Stimulated activated CD4-positive, alpha-beta T cell treated with anti-CD3 and anti-CD28 coated beads, Interleukin-4, amount 100 ng/mL, for 48 hours (primary cell): ENCODE results near the gene DPEP2.
"Not testable (repeated sequence)": the region's sequence is repeated elsewhere in the genome, so short reads cannot be mapped to it uniquely, and the experiment has no call there.

Experiments used
- DNase-seq, 2 donors: peaks; one replicate each; pipeline ENCODE4 v3.0.0-alpha.2; 2020; ENCODE audit warnings: low read depth in 2 of 2

DPEP2 gene

DNA sequence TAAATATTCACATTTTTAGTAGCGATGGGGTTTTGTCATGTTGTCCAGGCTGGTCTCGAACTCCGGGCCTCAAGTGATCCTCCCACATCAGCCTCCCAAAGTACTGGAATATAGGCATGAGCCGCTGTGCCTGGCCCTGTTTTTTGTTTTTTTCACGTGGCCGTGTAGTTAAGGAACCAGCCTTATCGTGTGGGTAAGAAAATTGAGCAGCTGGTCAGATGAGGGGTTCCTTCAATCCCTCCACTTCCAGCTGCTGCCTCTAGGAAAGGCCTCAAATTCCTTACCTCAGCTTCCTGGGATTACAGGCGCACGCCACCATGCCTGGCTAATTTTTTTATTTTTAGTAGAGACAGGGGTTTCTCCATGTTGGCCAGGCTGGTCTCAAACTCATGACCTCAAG is 5.9 kb upstream of the DPEP2 start:
- DNase-seq: no peak

DNA sequence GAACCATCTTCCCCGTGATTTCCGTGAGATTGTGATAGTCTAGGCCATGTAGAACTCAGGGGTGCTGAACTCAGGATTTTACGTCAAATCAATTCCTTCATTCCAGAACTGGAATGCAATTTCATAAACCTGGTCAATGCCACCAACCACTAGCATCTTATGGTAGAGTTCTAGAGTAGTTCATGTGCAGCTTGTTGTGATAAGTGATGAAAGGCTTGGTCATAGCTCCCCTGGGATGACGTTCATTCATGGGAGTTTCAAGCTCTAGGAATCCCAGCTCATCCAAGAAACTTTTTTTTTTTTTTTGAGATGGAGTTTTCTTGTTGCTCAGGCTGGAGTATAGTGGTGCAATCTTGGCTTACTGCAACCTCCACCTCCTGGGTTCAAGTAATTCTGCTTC is 3.7 kb upstream of the DPEP2 start:
- DNase-seq: no peak

DNA sequence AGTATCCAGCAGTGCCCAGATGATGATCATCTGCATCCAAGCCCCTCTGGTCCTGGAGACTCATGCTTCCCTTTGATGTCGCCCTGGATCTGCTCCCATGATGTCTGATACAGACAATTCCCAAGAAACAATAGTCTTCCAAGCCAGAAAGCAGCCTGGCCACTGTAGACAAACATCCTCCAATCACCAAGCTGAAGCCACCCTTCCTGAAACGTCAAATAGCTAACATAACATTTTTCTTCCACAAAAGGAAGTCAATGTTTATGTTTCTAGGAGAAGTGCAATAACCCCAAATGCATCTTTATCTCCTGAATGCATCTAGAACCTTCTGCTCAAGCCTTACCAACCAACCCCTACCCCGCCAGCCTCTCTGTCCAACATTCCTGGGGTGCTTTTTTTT is 1.2 kb upstream of the DPEP2 start:
- DNase-seq: no peak

DNA sequence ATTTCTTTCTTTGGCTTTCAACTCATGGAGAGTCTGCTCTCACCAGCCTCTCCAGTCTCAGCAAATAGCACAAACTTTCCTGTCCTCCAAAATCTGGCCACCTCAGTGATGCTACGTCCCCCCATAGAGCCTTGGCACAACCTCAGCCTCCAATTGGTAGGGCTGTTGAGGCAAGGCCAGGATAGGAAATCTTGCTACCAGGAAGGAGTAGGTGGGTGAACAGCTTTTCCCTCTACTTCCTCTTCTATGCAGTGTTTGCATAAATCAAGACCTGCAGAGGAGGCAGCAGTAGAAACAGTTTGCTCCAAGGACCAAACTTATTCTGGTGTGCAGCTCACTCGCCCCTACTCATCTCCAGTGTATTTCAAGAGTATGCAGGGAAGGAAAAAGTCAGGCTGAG is 701 bp upstream of the DPEP2 start:
- DNase-seq: no peak

DNA sequence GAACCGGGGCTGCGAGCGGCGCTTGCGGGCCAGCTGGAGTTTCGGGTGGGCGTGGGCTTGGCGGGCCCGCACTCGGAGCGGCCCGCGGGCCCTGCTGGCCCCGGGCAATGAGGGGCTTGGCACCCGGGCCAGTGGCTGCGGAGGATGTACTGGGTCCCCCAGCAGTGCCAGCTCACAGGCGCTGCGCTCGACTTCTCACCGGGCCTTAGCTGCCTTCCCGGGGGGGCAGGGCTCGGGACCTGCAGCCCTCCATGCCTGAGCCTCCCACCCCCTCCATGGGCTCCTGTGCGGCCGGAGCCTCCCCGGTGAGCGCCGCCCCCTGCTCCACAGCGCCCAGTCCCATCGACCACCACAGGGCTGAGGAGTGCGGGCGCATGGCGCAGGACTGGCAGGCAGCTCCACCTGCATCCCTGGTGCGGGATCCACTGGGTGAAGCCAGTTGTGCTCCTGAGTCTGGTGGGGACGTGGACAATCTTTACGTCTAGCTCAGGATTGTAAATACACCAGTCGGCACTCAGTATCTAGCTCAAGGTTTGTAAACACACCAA is 979 bp downstream of the DPEP2 start:
- DNase-seq: not testable (repeated sequence)

DNA sequence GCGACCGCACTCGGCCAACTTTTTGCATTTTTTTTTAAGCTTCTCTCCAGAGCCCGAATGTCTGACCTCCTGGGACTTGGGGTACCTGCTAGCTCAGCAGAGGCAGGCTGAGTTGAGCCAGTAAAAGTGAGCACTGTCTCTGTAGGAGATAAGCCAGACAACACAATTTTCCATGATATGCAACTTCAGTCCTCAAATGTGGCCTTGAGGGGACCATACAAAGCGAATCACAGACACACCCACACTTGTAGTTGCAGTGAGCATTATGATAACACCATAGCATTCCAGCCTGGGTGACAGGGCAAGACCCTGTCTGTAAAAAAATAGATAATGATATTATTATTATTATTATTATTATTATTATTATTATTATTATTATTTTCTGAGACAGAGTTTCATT is 2.6 kb downstream of the DPEP2 start:
- no peak for DNase-seq

DNA sequence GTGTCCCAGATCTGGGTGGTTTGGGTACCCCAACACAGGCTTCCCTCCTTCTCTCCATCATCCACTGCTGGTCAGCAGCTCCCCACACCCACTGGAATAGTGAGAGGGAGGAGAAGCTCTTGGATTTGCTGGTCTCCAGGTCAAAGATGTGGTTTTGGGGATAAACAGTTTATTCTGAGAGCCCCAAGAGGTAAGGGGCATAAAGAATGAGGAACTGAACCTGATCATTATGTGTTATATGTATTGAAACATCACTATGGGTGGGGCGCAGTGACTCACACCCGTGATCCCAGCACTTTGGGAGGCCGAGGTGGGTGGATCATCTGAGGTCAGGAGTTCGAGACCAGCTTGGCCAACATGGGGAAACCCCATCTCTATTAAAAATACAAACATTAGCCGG is 3.9 kb downstream of the DPEP2 start:
- no peak for DNase-seq

DNA sequence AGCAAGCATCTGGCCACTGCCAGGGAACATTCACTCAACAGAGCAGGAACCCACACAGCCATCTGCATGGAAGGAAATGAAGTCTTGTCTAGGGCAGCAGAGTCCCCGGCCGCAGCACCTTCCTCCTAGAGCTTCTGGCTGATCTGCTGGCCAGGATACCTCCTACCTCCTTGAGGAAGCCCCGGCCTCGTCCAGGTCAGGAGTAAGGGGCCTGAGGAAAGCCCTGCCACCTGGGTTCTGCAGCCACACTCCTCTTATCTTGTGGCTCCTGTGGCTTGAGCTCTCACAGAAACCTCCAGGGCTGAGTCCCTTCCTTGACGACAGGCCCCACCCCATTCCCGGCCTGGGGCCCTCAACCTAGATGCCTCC is 5.3 kb downstream of the DPEP2 start:
- not testable (repeated sequence) for DNase-seq

DNA sequence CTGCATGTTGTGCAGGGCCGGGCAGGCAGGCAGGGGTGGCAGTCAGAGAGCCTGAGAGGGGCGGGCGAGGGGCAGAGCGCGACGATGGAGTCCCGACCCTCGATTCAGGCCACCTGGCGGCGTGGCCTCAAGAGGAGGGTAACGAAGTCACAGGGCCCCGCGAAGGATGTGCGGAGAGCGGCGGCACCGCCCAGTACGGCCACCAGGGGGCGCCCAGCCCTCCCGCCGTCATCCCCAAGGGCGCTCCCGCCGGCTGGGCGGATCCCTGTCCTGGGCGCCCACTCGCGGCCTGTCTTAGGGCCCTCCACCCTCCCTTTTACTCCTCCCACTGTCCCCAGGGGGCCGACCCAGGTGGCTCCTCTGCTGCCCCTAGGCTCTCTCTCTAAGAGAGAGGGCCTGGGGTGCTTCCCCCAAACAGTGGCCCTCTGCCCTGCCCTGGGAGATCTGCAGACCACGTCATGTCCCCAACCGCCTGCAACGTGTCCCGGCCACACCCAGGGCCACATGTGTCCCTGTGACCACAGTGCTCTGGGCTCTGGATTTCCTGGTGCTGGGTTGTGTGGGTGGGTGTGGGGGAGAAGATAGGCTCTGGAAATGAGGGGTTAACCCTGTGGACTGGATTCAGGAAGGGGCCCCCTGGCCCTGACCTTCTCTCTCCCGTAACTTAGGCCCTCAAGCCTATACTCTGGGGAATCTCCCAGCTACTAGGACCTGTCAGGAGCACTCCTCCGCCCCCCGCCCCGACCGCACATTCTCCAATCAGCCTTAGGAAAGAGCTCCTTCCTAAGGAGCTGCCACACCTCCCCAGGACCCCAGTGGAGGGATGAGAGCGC is 5.9 kb downstream of the DPEP2 start:
- DNase-seq: peak; percentile 79

DNA sequence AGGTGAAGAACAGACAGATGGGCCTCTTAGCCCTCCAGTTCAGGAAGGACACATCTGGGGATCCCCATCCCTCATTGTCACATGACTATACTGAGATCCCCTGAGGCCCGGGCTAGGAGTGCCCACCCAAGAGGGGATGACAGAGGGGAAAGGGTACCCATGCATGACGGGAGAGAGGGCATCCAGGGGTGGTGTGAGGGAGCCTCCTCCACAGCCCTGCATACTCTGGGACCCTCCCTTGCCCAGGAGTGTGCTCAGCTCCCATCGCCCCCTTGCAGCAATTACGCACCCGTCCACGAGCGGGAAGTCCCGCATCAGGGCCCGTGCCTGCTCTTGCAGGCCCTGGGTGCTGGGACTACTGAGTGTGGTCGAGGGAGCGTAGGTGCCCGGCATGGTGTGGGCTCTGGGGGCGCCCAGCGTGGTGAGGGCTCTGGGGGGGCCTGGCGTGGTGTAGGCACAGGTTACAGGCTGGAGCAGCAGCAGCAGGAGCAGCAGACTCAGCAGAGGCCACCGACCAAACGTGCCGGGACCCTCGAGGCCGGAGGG is 6.5 kb downstream of the DPEP2 start:
- no peak for DNase-seq

DNA sequence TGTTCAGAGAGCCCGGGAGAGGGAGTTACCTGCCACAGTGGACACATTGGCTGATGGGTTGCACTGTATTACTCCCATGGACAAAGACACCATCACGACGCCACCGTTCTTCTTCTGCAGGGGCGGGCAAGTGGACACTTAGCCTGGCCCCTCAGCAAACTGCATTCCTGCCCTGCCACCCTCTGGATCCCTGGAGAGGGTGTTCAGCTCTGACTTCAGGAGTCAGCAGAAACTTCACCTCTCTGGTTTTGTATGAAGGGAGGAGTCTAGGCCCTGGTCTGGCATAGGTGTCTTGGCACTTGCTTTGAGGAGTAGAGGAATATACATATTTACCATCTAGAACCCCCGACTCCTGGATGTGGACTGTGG is 9.3 kb downstream of the DPEP2 start:
- DNase-seq: no peak

DNA sequence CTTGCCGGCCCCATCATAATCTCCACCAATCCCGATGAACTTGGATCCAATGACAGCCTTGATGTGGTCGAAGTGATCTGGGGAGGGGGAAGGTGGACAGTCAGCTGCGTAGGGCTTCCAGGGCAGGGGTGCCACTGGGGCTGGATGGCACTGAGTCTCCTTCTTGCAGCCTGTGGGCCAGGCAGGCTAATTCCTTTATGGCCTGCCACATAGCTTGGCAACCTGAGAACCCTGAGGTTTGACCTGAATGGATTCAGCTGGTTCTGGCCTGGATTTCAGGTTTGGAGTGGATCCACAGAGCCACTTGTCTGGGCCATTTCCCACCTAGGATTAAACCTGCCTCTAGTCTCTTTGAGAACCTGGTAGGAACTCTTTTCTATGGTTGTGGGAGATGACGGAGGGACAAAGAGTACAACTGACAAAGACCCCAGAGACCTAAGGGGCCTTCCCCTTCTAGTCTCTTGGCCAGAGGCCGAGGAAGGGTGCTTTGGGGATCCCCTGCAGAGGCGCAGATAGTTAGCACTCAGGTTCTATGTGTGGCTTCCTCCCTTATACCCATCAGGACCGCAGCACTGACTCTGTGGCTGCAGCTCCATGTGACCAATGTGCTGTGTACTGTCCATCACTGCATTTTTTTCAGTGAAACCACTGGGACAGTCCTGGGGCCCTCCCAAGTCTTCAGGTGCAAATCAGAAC is 9.8 kb downstream of the DPEP2 start:
- DNase-seq: no peak

DNA sequence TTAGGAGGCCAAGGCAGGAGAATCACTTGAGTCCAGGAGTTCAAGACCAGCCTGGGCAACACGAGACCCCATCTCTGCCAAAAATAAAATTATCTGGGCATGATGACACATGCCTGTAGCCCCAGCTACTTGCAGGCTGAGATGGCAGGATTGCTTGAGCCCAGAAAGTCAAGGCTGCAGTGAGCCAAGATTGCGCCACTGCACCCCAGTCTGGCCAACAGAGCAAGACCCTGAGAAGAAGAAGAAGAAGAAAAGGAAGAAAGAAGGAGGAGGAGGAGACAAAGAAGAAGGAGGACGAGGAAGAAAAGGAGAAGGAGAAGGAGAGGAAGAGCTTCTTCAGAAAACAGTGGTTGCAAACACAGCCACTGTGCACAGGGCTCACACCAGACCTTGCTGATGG is 10.6 kb downstream of the DPEP2 start:
- no peak for DNase-seq

DNA sequence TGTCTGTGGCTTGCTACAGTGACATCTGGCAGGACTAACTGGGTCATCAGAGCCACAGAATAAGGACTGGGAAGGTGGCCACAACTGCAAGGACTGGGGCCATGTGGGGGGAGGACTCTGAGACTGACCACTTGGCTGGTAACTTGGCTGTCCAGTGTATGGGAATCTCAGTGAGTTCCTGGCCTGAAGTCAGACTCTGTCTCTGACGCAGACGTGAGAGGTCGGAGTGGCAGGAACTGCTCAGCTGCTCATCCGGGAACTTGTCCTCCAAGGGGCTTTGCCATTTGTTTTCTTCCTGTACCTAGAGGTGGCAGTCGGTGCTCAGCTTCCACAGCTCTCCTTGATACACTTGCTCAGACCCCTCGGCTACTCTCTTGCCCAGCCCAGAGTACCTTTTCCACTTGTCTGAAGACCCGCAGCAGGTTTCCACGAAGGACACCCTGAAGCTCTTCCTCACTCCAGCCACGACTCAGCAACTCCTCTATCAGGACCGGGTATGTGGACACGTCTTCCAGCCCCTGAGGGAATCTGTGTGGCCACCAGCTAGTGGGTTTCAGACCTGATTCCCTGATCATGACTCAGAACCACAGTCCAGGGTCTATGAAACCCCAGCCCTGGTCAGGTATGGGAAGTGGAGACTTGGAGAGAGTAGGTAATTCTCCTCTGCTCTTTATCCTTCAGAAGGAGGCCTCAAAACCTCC is 11.7 kb downstream of the DPEP2 start:
- DNase-seq: no peak

DNA sequence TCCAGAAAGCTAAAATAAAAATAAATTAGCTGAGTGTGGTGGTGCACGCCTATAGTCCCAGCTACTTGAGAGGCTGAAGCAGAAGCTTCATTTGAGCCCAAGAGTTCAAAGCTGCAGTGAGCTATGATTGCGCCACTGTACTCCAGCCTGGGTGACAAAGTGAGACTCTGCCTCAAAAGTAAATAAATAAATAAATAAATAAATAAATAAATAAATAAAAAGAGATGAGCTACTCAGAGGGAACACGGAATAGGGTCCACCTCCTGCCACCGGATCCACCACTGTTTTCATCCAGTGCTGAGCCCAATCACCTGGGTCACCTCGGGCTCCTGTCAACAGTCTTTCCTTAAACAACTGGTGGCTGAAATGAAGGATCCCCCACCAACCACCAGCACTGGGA is 12.3 kb downstream of the DPEP2 start:
- no peak for DNase-seq

DNA sequence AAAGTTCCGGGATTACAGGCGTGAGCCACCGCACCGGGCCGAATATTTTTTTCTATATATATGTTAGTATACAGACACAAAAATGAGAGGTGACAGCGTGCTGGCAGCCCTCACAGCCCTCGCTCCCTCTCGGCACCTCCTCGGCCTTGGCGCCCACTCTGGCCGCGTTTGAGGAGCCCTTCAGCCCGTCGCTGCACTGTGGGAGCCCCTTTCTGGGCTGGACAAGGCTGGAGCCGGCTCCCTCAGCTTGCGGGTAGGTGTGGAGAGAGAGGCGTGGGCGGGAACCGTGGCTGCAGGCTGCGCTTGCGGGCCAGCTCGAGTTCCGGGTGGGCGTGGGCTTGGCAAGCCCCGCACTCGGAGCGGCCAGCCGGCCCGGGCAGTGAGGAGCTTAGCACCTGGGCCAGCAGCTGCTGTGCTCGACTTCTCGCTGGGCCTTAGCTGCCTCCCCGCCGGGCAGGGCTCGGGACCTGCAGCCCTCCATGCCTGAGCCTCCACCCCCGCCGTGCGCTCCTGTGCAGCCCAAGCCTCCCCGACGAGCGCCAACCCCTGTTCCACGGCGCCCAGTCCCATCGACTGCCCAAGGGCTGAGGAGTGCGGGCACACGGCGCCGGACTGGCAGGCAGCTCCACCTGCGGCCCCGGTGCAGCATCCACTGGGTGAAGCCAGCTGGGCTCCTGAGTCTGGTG is 17.1 kb downstream of the DPEP2 start:
- DNase-seq: no peak

DNA sequence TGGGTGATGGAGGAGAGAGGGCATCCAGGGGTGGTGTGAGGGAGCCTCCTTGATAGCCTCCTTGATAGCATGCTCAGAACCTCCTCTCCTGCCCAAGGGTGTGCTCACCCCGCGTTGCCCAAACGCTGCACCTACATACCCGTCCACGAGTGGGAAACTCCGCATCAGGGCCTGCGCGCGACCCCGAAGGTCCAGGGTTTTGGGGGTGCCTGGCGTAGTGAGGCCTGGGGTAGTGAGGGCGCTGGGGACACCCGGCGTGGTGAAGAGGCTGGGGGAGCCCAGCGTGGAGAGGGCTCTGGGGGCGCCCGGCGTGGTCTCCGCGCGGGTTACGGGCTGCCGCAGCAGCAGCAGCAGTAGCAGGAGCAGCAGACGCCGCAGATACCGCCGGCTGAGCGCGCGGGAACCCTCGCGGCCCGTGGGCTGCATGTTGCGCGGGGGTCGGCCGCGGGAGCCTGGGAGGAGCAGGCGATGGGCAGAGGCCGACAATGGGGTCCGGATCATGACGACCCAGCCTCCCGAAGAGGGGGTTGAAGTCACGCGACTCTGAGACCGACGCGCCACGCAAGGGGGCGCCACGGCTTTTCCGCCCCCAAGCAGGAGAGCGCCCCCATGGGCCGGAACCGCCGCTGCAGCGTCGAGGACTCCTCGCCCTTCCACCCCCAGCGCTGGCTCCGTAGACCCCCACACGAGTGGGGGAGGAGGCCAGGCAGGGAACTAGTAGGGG is 19.2 kb downstream of the DPEP2 start, which contains the start of gene DPEP3:
DPEP3 (minus strand) TSS at position 545 of the 724 bp plus-strand sequence; CDS start at position 426, 119 bp downstream.
- DNase-seq: no peak

DNA sequence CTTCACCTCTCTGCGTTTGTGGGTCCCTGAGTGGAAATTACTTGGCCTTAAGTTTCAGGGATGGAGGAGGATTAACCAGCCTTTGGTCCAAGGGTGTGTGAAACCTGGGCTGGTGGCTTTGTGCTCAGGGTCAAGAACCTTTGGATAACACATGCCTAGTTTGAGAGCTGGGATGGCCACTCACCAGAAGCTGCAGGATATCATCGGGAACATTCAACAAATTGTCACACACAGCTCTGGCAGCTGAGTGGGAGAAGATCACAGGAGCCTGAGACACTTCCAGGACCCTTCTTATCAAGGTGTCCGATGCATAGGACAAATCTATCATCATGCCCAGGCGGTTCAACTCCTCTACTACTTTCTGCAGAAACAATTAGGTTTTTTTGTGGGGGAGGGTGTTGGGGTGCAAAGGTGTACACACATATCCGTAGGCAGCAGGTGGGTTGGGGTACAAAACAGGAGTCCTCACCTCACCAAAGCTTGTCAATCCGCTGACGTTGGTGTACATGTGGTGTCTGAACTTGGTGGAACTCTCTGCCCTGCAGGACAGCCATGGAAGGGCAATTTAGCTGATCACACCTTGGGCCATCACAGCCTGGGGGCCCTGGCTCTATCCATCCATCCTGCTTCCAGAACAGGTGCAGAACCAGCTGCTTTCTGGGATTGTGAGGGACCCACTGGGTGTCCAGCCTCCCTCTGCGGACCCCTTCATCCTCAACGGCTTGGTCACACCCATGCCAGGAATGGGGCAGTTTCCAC is 21.6 kb downstream of the DPEP2 start:
- DNase-seq: no peak

DNA sequence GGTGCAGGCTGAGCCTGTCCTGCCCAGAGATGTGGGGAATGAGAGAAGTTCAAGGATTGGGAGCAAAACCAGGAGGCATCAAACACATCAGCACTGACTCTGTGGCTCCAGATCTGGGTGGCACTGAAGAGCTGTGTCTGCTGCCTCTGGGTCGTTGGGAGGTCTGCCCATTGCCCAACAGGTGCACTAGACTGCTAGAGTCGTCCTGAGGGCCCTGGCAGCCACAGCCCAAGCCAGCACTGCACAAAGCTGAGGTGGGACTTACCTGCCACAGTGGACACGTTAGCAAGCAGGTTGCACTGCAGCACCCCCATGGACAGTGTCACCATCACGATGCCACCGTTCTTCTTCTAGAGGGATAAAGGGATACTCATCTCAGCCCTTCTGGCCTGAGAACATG is 22.3 kb downstream of the DPEP2 start:
- no peak for DNase-seq

DNA sequence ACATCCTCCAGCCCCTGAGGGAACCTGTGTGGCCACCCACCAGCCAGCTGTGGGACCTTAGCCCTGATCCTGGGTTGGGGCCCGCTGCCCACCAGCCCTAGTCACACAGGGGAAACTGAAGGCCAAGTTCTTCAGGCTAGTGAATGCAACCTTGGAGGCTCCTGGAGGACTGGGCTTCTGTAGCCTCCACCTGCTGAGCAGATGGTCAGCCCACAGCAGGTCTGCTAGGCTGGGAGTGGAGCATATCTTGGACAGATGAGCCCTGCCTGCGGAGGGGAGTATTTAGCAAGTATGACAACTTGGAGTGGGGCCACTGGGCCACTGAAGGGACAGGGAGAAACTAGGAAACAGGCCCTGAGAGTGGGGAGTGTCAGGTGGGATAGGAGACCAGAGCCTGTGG is 23.1 kb downstream of the DPEP2 start:
- no peak for DNase-seq
